H1 (cell line): ENCODE data around the gene ELMO1. TPM values are rescaled to one million over a fixed set of nuclear protein-coding genes. Genes with fewer than 3 reads are reported as not detected.

ENCODE experiments used
- BRCA1 ChIP-seq: IDR thresholded peaks from 2 replicates; pipeline ENCODE4 v1.6.1; 2012; ENCODE audit warnings: low read depth, low read length, improper control_type of control experiment
- CHD7 ChIP-seq: fragments of 300-600 bp; sonication (generic); IDR thresholded peaks from 2 replicates; pipeline ENCODE4 v1.7.1; 2012; ENCODE audit warnings: low read length, moderate library complexity, mild to moderate bottlenecking, inconsistent platforms; ENCODE audit not compliant: insufficient replicate concordance
- FOSL1 ChIP-seq: IDR thresholded peaks from 2 replicates; pipeline ENCODE4 v1.6.1; 2011; ENCODE audit warnings: mild to moderate bottlenecking, low read depth, low read length, moderate library complexity; ENCODE audit not compliant: insufficient read depth
- POLR2A ChIP-seq, 2 experiments: IDR thresholded peaks; 1 replicate in 1 of 2; 2 replicates in 1 of 2; pipeline ENCODE4 v1.6.1; 2011; ENCODE audit warnings: low read depth in 2 of 2, low read length in 2 of 2, mild to moderate bottlenecking in 2 of 2; ENCODE audit errors: control extremely low read depth in 1 of 2
- polyA plus RNA-seq, 7 experiments: library from polyadenylated mRNA; depleted of rRNA in 3 of 7; stranded (reverse) in 5 of 7; unstranded in 2 of 7; fragments of >200 nt in 5 of 7; fragments of 200-250 nt in 2 of 7; gene quantifications; 1 replicate in 5 of 7; 2 replicates in 1 of 7; 4 replicates in 1 of 7; pipeline versions ENCODE4 v1.2.1 to v1.2.3, GENCODE V29; 2011 to 2013; ENCODE audit warnings: missing spikeins in 2 of 7, mixed read lengths in 2 of 7
- total RNA-seq: library from RNA; stranded (reverse); fragmentation: NEBNext Ultra II Directional; extraction: Animal tissue kit (Norgen Biotek cat#: 25700); gene quantifications from 2 replicates; pipeline ENCODE4 v1.2.1, GENCODE V29; 2021

ELMO1 gene
- total and polyA plus RNA-seq, 2 of the 8 experiments (the other 6 are each of a cell fraction or from before 2014, with no cell fraction given), result 18.4 to 21.0 TPM

DNA sequence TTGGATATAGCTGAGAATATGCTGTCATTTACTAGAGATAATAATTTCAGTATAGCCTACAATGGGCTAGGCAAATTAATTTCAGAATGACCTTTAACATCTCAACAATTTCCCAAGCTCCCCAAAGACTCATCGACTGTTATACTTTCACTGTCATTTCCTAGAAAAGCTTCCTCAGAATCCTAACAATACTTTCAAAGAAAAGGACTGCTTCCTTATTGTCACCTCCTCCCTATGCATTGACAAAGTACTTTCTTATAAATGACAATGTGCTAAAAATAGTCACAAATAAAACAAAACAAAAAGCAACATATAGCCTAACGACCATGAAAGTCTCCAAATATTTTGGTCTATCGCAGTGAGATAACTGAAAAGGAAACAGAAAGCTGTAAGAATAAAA lies 272.6 kb downstream of the ELMO1 start (continued):
- TF ChIP-seq CHD7 (no peak), POLR2A (IDR thresholded peaks at IDR 0.05; ENCODE audit: control extremely low read depth in 1 of 2, low read depth in 2 of 2, low read length in 2 of 2) (no peak), FOSL1 (no peak), BRCA1 (no peak)
